ENCODE data around the gene HHATL.

Gene HHATL

GRCh38 chr3:42746455-42747450 lies 44.2 kb upstream of the HHATL start:
- peak overlapping the region; percentile 51 for H3K27ac ChIP-seq
- TF ChIP-seq ZFX (IDR thresholded peaks at IDR 0.05) (no peak), CTCF (conservative IDR thresholded peaks at IDR 0.05) (no peak)

GRCh38 chr3:42745776-42746454 lies 43.3 kb upstream of the HHATL start:
- peak overlapping the region; percentile 51 for H3K27ac ChIP-seq
- no peak for TF ChIP-seq CTCF (conservative IDR thresholded peaks at IDR 0.05)
- TF ChIP-seq ZFX (IDR thresholded peaks at IDR 0.05), result no peak

GRCh38 chr3:42745291-42745745 lies 42.7 kb upstream of the HHATL start:
- no peak for TF ChIP-seq CTCF (conservative IDR thresholded peaks at IDR 0.05)
- TF ChIP-seq ZFX (IDR thresholded peaks at IDR 0.05), result no peak
- H3K27ac ChIP-seq, result no peak overlapping the region

GRCh38 chr3:42743204-42743995 lies 40.8 kb upstream of the HHATL start:
- no peak overlapping the region for H3K27ac ChIP-seq
- no peak for TF ChIP-seq ZFX (IDR thresholded peaks at IDR 0.05)
- TF ChIP-seq CTCF (conservative IDR thresholded peaks at IDR 0.05), result no peak

- no peak overlapping the region for H3K27ac ChIP-seq
- TF ChIP-seq CTCF (conservative IDR thresholded peaks at IDR 0.05) (no peak), ZFX (IDR thresholded peaks at IDR 0.05) (no peak)
Observed at GRCh38 chr3:42742688-42743087, 40.1 kb upstream of the HHATL start.

GRCh38 chr3:42742259-42742658 lies 39.7 kb upstream of the HHATL start:
- no peak overlapping the region for H3K27ac ChIP-seq
- TF ChIP-seq ZFX (IDR thresholded peaks at IDR 0.05) (no peak), CTCF (conservative IDR thresholded peaks at IDR 0.05) (no peak)
